Neutrophil (primary cell): ENCODE results near the gene ZNF710.

Source experiments
- H3K27ac ChIP-seq: fragments of 200-600 bp; sonication (generic); 2 replicates; pipeline ENCODE4 v1.5.1; 2016; ENCODE audit warnings: mild to moderate bottlenecking, moderate library complexity
- H3K27me3 ChIP-seq: fragments of 200-600 bp; sonication (generic); 2 replicates; pipeline ENCODE4 v1.6.0; 2016; ENCODE audit warnings: mild to moderate bottlenecking
- H3K36me3 ChIP-seq: fragments of 200-600 bp; sonication (generic); 2 replicates; pipeline ENCODE4 v1.5.1; 2017
- H3K4me1 ChIP-seq, 2 experiments: fragments of 200-600 bp in 1 of 2; sonication (generic) in 1 of 2; 1 replicate in 1 of 2; 2 replicates in 1 of 2; pipeline versions ENCODE4 v1.5.1 to v1.6.1; 2013 to 2016; ENCODE audit warnings: low read depth in 1 of 2, low read length in 1 of 2, mild to moderate bottlenecking in 1 of 2, moderate library complexity in 1 of 2; ENCODE audit not compliant: control insufficient read depth in 1 of 2, insufficient read depth in 1 of 2
- H3K4me3 ChIP-seq, 2 experiments: fragments of 200-600 bp in 1 of 2; sonication (generic) in 1 of 2; 1 replicate in 1 of 2; 2 replicates in 1 of 2; pipeline ENCODE4 v1.5.1; 2013 to 2016; ENCODE audit warnings: low read depth in 1 of 2, low read length in 1 of 2, mild to moderate bottlenecking in 1 of 2, moderate library complexity in 1 of 2
- H3K9me3 ChIP-seq: fragments of 200-600 bp; sonication (generic); 2 replicates; pipeline ENCODE4 v1.5.1; 2016
- CTCF ChIP-seq: fragments of 200-600 bp; sonication (generic); IDR thresholded peaks from 2 replicates; pipeline ENCODE4 v1.5.1; 2016; ENCODE audit warnings: antibody characterized with exemption

The ZNF710 gene

GRCh38 chr15:90007076-90007460 is 5.9 kb downstream of the ZNF710 start:
- no peak overlapping the region for H3K4me3 ChIP-seq
- no peaks in the 10 kb centered on the region for H3K36me3 ChIP-seq
- peaks cover 97% of the 10 kb centered on the region in 2 experiments for H3K4me1 ChIP-seq
- peak overlapping the region; percentile 99 for H3K27ac ChIP-seq
- H3K9me3 ChIP-seq = no peaks in the 10 kb centered on the region
- TF ChIP-seq CTCF = no peak
- no peaks in the 10 kb centered on the region for H3K27me3 ChIP-seq

GRCh38 chr15:90008607-90009006 is 7.5 kb downstream of the ZNF710 start:
- Histone ChIP-seq H3K9me3 (no peaks in the 10 kb centered on the region), H3K4me1 (peaks cover 100% of the 10 kb centered on the region in 2 experiments), H3K4me3 (peak overlapping the region in 1 of 2 experiments; percentile 44), H3K36me3 (no peaks in the 10 kb centered on the region), H3K27ac (peak overlapping the region; percentile 99), H3K27me3 (no peaks in the 10 kb centered on the region)
- no peak for TF ChIP-seq CTCF

- Histone ChIP-seq H3K27me3 (no peaks in the 10 kb centered on the region), H3K9me3 (no peaks in the 10 kb centered on the region), H3K36me3 (no peaks in the 10 kb centered on the region), H3K4me1 (peaks cover 100% of the 10 kb centered on the region in 2 experiments), H3K27ac (peak overlapping the region; percentile 99), H3K4me3 (peak overlapping the region; percentile 15 to 47)
- TF ChIP-seq CTCF = peak; percentile 33
These were observed 8.3 kb downstream of the ZNF710 start for GRCh38 chr15:90009301-90010022.

- H3K4me3 ChIP-seq = no peak overlapping the region
- H3K9me3 ChIP-seq = no peaks in the 10 kb centered on the region
- H3K27me3 ChIP-seq = no peaks in the 10 kb centered on the region
- no peaks in the 10 kb centered on the region for H3K36me3 ChIP-seq
- peaks cover 98 to 100% of the 10 kb centered on the region in 2 experiments for H3K4me1 ChIP-seq
- no peak for TF ChIP-seq CTCF
- peak overlapping the region; percentile 99 for H3K27ac ChIP-seq
These were observed 10.6 kb downstream of the ZNF710 start for GRCh38 chr15:90011705-90012104.

GRCh38 chr15:90013503-90013937 is 12.4 kb downstream of the ZNF710 start:
- Histone ChIP-seq H3K4me3 (peak overlapping the region; percentile 46 to 51), H3K27ac (peak overlapping the region; percentile 90), H3K36me3 (no peaks in the 10 kb centered on the region), H3K9me3 (no peaks in the 10 kb centered on the region), H3K27me3 (no peaks in the 10 kb centered on the region), H3K4me1 (peaks cover 96 to 100% of the 10 kb centered on the region in 2 experiments)
- TF ChIP-seq CTCF = no peak
